Stimulated activated CD4-positive, alpha-beta T cell treated with anti-CD3 and anti-CD28 coated beads, Interleukin-12 subunit alpha, Interleukin-12 subunit beta, amount 100 ng/mL, for 24 hours (primary cell): ENCODE data around the gene S100A1.
"Not testable (repeated sequence)": the region's sequence is repeated elsewhere in the genome, so short reads cannot be mapped to it uniquely, and the experiment has no call there.

Experiments used
- DNase-seq, 2 experiments: peaks; one replicate each; pipeline ENCODE4 v3.0.0-alpha.2; 2020; ENCODE audit warnings: low read depth in 2 of 2

S100A1 gene

GRCh38 chr1:153631047-153632022 lies 3.1 kb downstream of the S100A1 start:
- DNase-seq, result no peak

GRCh38 chr1:153633161-153633753 lies 5.0 kb downstream of the S100A1 start:
- DNase-seq, result no peak

- DNase-seq, result peak; percentile 95 to 96
These were observed 5.8 kb downstream of the S100A1 start, which contains the start of gene CHTOP for GRCh38 chr1:153633754-153634665. Gene CHTOP, plus strand, starts transcription at chr1:153634066. Its CDS starts 2,523 bp downstream, at chr1:153636589.

- no peak for DNase-seq
These were observed 7.6 kb downstream of the S100A1 start for GRCh38 chr1:153635872-153636271.

- DNase-seq, result no peak
These were observed 8.1 kb downstream of the S100A1 start for GRCh38 chr1:153636312-153636711.

- no peak for DNase-seq
These were observed 10.0 kb downstream of the S100A1 start for GRCh38 chr1:153638261-153638660.

GRCh38 chr1:153639280-153639679 lies 11.0 kb downstream of the S100A1 start:
- DNase-seq, result no peak

- not testable (repeated sequence) for DNase-seq
These were observed 12.0 kb downstream of the S100A1 start for GRCh38 chr1:153640213-153640612.

- no peak for DNase-seq
These were observed 12.6 kb downstream of the S100A1 start for GRCh38 chr1:153640861-153641260.

GRCh38 chr1:153642161-153642560 lies 13.9 kb downstream of the S100A1 start:
- no peak for DNase-seq

GRCh38 chr1:153643100-153643499 lies 14.9 kb downstream of the S100A1 start:
- DNase-seq, result no peak

- DNase-seq, result no peak
These were observed 15.6 kb downstream of the S100A1 start for GRCh38 chr1:153643816-153644215.

- no peak for DNase-seq
These were observed 18.6 kb downstream of the S100A1 start for GRCh38 chr1:153646672-153647345.

GRCh38 chr1:153647346-153647714 lies 19.1 kb downstream of the S100A1 start:
- no peak for DNase-seq

- DNase-seq, result no peak
These were observed 19.9 kb downstream of the S100A1 start for GRCh38 chr1:153648000-153648643.

- no peak for DNase-seq
These were observed 21.1 kb downstream of the S100A1 start for GRCh38 chr1:153649137-153649862.

- DNase-seq, result no peak
These were observed 21.6 kb downstream of the S100A1 start for GRCh38 chr1:153649863-153650235.

GRCh38 chr1:153651771-153652170 lies 23.5 kb downstream of the S100A1 start:
- no peak for DNase-seq

GRCh38 chr1:153652805-153653500 lies 24.7 kb downstream of the S100A1 start:
- no peak for DNase-seq

GRCh38 chr1:153655333-153655732 lies 27.1 kb downstream of the S100A1 start:
- no peak for DNase-seq
